HepG2 (cell line): ENCODE measurements around the gene THRB. TPM values are rescaled to one million over a fixed set of nuclear protein-coding genes. Genes with fewer than 3 reads are reported as not detected.

Experiments used
- ARHGAP35 ChIP-seq: sonication (generic); formaldehyde crosslinking; IDR thresholded peaks from 2 replicates; pipeline ENCODE4 v1.9.0; 2022; ENCODE audit warnings: mild to moderate bottlenecking, inconsistent platforms, moderate library complexity, missing genetic modification reagents, borderline replicate concordance
- ATRX ChIP-seq: sonication (generic); formaldehyde crosslinking; IDR thresholded peaks from 2 replicates; pipeline ENCODE4 v1.4.0; 2020; ENCODE audit warnings: missing genetic modification reagents, borderline replicate concordance
- ESRRA ChIP-seq: sonication (generic); formaldehyde crosslinking; IDR thresholded peaks from 2 replicates; pipeline ENCODE4 v1.5.1; 2020; ENCODE audit warnings: mild to moderate bottlenecking, low read depth, missing genetic modification reagents
- NR2F1 ChIP-seq, 2 experiments: fragments of 450-650 bp in 1 of 2; formaldehyde crosslinking in 1 of 2; IDR thresholded peaks; 2 replicates each; pipeline versions ENCODE4 v1.5.0 to v1.6.1; 2016 to 2020; ENCODE audit warnings: mild to moderate bottlenecking in 1 of 2, missing compliant biosample characterization in 1 of 2, missing genetic modification reagents in 1 of 2, moderate library complexity in 1 of 2
- SRSF9 ChIP-seq: fragments of 200-400 bp; formaldehyde crosslinking; IDR thresholded peaks from 2 replicates; pipeline ENCODE4 v1.6.1; 2018; ENCODE audit warnings: borderline replicate concordance, mild to moderate bottlenecking, low read depth, low read length; ENCODE audit not compliant: insufficient read depth, poor library complexity, severe bottlenecking
- TBX2 ChIP-seq: sonication (generic); formaldehyde crosslinking; IDR thresholded peaks from 2 replicates; pipeline ENCODE4 v1.5.0; 2020; ENCODE audit warnings: missing genetic modification reagents, mild to moderate bottlenecking, borderline replicate concordance
- YEATS2 ChIP-seq: sonication (generic); formaldehyde crosslinking; IDR thresholded peaks from 2 replicates; pipeline ENCODE4 v1.4.0; 2020; ENCODE audit warnings: missing genetic modification reagents, borderline replicate concordance
- ZNF225 ChIP-seq: sonication (generic); formaldehyde crosslinking; IDR thresholded peaks from 2 replicates; pipeline ENCODE4 v1.4.0; 2020; ENCODE audit warnings: mild to moderate bottlenecking, missing genetic modification reagents
- ZNF703 ChIP-seq: sonication (generic); formaldehyde crosslinking; IDR thresholded peaks from 2 replicates; pipeline ENCODE4 v1.5.1; 2020; ENCODE audit warnings: missing genetic modification reagents, mild to moderate bottlenecking, moderate library complexity, borderline replicate concordance
- ZNF746 ChIP-seq: sonication (generic); formaldehyde crosslinking; IDR thresholded peaks from 2 replicates; pipeline ENCODE4 v1.8.0; 2022; ENCODE audit warnings: mild to moderate bottlenecking, missing genetic modification reagents
- polyA plus RNA-seq, 8 experiments: library from polyadenylated mRNA; depleted of rRNA in 3 of 8; stranded (reverse) in 7 of 8; unstranded in 1 of 8; fragments of >200 nt; fragmentation: Illumina TruSeq in 4 of 8; extraction: Trizol in 4 of 8; gene quantifications; 2 replicates each; pipeline versions ENCODE4 v1.2.1 to v1.2.3, GENCODE V29; 2011 to 2016; ENCODE audit warnings: low read depth in 4 of 8, missing spikeins in 1 of 8, mixed read lengths in 1 of 8; ENCODE audit not compliant: insufficient read depth in 1 of 8
- total RNA-seq, 5 experiments: library from RNA; depleted of rRNA; stranded (reverse); fragments of >200 nt; fragmentation: Illumina TruSeq; extraction: Trizol; gene quantifications; 2 replicates each; pipeline ENCODE4 v1.2.3, GENCODE V29; 2016; ENCODE audit warnings: low read depth in 1 of 5
- TF ChIP-seq, protein P1 (sequence below): sonication (generic); formaldehyde crosslinking; IDR thresholded peaks from 2 replicates; pipeline ENCODE4 v1.5.0; 2020; ENCODE audit warnings: missing genetic modification reagents, mild to moderate bottlenecking, borderline replicate concordance
- TF ChIP-seq, protein P2 (sequence below): IDR thresholded peaks from 2 replicates; pipeline ENCODE4 v1.6.1; 2018; ENCODE audit warnings: missing genetic modification reagents
- TF ChIP-seq, protein P3 (sequence below): IDR thresholded peaks from 2 replicates; pipeline ENCODE4 v1.6.1; 2016; ENCODE audit warnings: low read depth
- TF ChIP-seq, protein P4 (sequence below): sonication (generic); formaldehyde crosslinking; IDR thresholded peaks from 2 replicates; pipeline ENCODE4 v1.4.0; 2020; ENCODE audit warnings: mild to moderate bottlenecking, missing genetic modification reagents
- TF ChIP-seq, protein P5 (sequence below): sonication (generic); formaldehyde crosslinking; IDR thresholded peaks from 2 replicates; pipeline ENCODE4 v1.4.0; 2020; ENCODE audit warnings: mild to moderate bottlenecking, missing genetic modification reagents
- TF ChIP-seq, protein P6 (sequence below): sonication (generic); formaldehyde crosslinking; conservative IDR thresholded peaks from 2 replicates; pipeline ENCODE4 v1.4.0; 2020; ENCODE audit warnings: missing genetic modification reagents

THRB gene
- total and polyA plus RNA-seq, 2 of the 13 experiments (the other 11 are each of a cell fraction or from before 2014, with no cell fraction given), result 4.7 to 22.7 TPM

DNA sequence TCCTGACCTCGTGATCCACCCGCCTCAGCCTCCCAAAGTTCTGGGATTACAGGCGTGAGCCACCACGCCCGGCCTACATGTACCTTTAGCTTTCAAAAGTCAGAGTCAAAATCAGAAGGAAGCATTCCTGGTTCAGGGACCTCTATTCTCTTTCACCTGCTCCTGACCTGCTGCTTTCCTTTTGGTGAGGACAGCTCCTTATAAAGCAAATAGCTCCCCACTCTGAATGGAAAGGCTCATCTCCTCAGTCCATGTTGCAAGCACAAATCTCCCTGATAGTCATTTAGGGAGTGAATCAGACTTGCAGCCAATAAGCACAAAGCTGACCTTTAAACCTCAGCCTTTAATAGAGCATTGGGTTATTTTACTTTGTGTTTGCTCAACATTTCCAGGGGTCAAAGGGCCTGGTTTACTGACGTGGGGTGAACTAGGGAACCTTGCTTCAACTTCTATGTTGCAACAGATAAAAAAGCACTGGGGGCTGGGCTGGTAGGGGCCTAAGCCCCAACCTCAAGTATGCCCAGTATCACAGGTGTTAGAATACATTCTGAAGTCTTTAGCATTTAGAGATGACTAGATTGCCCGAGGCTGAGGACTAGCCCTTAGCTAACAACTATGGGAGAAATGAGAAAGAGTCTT lies 43.1 kb downstream of the THRB start (continued):
- TF ChIP-seq ATRX (CRISPR knock-in tag) (no peak), ESRRA (CRISPR knock-in tag) (peak; percentile 70), ZNF746 (no peak; the same call in 1 of the 2 replicates), ZNF225 (CRISPR knock-in tag) (no peak), YEATS2 (peak; percentile 33; the same call in 1 of the 2 replicates), TBX2 (CRISPR knock-in tag) (peak; percentile 95), ZNF703 (CRISPR knock-in tag) (peak; percentile 75; the same call in 1 of the 2 replicates), ARHGAP35 (no peak), NR2F1 (CRISPR knock-in tag; IDR thresholded peaks at IDR 0.05) (peak; percentile 99), SRSF9 (no peak)
- TF ChIP-seq, protein P1, sequence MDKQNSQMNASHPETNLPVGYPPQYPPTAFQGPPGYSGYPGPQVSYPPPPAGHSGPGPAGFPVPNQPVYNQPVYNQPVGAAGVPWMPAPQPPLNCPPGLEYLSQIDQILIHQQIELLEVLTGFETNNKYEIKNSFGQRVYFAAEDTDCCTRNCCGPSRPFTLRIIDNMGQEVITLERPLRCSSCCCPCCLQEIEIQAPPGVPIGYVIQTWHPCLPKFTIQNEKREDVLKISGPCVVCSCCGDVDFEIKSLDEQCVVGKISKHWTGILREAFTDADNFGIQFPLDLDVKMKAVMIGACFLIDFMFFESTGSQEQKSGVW (CRISPR knock-in tag), result no peak
- TF ChIP-seq, protein P2, sequence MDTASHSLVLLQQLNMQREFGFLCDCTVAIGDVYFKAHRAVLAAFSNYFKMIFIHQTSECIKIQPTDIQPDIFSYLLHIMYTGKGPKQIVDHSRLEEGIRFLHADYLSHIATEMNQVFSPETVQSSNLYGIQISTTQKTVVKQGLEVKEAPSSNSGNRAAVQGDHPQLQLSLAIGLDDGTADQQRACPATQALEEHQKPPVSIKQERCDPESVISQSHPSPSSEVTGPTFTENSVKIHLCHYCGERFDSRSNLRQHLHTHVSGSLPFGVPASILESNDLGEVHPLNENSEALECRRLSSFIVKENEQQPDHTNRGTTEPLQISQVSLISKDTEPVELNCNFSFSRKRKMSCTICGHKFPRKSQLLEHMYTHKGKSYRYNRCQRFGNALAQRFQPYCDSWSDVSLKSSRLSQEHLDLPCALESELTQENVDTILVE (CRISPR knock-in tag), result peak; percentile 69; the same call in 1 of the 2 replicates
- TF ChIP-seq, protein P3, sequence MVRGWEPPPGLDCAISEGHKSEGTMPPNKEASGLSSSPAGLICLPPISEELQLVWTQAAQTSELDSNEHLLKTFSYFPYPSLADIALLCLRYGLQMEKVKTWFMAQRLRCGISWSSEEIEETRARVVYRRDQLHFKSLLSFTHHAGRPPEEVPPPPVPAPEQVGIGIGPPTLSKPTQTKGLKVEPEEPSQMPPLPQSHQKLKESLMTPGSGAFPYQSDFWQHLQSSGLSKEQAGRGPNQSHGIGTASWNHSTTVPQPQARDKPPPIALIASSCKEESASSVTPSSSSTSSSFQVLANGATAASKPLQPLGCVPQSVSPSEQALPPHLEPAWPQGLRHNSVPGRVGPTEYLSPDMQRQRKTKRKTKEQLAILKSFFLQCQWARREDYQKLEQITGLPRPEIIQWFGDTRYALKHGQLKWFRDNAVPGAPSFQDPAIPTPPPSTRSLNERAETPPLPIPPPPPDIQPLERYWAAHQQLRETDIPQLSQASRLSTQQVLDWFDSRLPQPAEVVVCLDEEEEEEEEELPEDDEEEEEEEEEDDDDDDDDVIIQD (CRISPR knock-in tag), result peak; percentile 99
- TF ChIP-seq, protein P4, sequence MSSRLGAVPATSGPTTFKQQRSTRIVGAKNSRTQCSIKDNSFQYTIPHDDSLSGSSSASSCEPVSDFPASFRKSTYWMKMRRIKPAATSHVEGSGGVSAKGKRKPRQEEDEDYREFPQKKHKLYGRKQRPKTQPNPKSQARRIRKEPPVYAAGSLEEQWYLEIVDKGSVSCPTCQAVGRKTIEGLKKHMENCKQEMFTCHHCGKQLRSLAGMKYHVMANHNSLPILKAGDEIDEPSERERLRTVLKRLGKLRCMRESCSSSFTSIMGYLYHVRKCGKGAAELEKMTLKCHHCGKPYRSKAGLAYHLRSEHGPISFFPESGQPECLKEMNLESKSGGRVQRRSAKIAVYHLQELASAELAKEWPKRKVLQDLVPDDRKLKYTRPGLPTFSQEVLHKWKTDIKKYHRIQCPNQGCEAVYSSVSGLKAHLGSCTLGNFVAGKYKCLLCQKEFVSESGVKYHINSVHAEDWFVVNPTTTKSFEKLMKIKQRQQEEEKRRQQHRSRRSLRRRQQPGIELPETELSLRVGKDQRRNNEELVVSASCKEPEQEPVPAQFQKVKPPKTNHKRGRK (CRISPR knock-in tag), result no peak
- TF ChIP-seq, protein P5, sequence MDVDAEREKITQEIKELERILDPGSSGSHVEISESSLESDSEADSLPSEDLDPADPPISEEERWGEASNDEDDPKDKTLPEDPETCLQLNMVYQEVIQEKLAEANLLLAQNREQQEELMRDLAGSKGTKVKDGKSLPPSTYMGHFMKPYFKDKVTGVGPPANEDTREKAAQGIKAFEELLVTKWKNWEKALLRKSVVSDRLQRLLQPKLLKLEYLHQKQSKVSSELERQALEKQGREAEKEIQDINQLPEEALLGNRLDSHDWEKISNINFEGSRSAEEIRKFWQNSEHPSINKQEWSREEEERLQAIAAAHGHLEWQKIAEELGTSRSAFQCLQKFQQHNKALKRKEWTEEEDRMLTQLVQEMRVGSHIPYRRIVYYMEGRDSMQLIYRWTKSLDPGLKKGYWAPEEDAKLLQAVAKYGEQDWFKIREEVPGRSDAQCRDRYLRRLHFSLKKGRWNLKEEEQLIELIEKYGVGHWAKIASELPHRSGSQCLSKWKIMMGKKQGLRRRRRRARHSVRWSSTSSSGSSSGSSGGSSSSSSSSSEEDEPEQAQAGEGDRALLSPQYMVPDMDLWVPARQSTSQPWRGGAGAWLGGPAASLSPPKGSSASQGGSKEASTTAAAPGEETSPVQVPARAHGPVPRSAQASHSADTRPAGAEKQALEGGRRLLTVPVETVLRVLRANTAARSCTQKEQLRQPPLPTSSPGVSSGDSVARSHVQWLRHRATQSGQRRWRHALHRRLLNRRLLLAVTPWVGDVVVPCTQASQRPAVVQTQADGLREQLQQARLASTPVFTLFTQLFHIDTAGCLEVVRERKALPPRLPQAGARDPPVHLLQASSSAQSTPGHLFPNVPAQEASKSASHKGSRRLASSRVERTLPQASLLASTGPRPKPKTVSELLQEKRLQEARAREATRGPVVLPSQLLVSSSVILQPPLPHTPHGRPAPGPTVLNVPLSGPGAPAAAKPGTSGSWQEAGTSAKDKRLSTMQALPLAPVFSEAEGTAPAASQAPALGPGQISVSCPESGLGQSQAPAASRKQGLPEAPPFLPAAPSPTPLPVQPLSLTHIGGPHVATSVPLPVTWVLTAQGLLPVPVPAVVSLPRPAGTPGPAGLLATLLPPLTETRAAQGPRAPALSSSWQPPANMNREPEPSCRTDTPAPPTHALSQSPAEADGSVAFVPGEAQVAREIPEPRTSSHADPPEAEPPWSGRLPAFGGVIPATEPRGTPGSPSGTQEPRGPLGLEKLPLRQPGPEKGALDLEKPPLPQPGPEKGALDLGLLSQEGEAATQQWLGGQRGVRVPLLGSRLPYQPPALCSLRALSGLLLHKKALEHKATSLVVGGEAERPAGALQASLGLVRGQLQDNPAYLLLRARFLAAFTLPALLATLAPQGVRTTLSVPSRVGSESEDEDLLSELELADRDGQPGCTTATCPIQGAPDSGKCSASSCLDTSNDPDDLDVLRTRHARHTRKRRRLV (CRISPR knock-in tag), result no peak
- TF ChIP-seq, protein P6, sequence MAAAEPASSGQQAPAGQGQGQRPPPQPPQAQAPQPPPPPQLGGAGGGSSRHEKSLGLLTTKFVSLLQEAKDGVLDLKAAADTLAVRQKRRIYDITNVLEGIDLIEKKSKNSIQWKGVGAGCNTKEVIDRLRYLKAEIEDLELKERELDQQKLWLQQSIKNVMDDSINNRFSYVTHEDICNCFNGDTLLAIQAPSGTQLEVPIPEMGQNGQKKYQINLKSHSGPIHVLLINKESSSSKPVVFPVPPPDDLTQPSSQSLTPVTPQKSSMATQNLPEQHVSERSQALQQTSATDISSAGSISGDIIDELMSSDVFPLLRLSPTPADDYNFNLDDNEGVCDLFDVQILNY (CRISPR knock-in tag), result no peak
